ENCODE measurements around the gene SPAG9. TPM values are rescaled to one million over a fixed set of nuclear protein-coding genes. Genes with fewer than 3 reads are reported as not detected.

The SPAG9 gene
- total RNA-seq, 4 donors from 2014 or later: 85.2 to 110 (median 94.3) TPM

DNA sequence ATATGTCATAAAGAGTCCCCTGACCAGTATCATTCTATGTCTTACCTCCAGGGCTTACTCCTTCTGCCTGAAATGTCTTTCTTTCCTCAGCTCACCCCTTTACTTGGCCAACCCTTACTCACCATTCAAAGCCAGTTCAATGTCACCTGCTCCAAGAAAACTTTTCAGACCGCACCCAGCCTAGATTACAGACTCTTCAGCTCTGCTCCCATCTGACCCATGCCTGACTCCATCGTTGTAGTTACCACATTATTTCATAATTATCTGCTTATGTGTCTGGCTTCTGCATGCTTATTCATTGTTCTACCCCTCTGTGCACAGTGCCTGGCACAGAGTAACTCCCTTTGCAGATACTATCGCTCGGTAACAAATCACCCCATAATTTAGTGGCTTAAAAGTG is 192.0 kb downstream of the SPAG9 start:
- Histone ChIP-seq H3K9me3 (no peaks in the 10 kb centered on the region), H3K4me3 (no peak overlapping the region), H3K27ac (peak overlapping the region in 3 of 4 donors; percentile 96 to 99 (median 98)), H3K27me3 (no peaks in the 10 kb centered on the region), H3K4me1 (peaks cover 0 to 51% (median 9%) of the 10 kb centered on the region in 3 donors), H3K36me3 (no peaks in the 10 kb centered on the region)
- WGBS, 2 donors (ENCODE audit: low coverage in 1 of 2): 79 to 84% methylated on average over 4 of the region's 4 CpGs
- TF ChIP-seq, protein P1, sequence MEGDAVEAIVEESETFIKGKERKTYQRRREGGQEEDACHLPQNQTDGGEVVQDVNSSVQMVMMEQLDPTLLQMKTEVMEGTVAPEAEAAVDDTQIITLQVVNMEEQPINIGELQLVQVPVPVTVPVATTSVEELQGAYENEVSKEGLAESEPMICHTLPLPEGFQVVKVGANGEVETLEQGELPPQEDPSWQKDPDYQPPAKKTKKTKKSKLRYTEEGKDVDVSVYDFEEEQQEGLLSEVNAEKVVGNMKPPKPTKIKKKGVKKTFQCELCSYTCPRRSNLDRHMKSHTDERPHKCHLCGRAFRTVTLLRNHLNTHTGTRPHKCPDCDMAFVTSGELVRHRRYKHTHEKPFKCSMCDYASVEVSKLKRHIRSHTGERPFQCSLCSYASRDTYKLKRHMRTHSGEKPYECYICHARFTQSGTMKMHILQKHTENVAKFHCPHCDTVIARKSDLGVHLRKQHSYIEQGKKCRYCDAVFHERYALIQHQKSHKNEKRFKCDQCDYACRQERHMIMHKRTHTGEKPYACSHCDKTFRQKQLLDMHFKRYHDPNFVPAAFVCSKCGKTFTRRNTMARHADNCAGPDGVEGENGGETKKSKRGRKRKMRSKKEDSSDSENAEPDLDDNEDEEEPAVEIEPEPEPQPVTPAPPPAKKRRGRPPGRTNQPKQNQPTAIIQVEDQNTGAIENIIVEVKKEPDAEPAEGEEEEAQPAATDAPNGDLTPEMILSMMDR (IDR thresholded peaks at IDR 0.05): no peak
- TF ChIP-seq POLR2A (IDR thresholded peaks at IDR 0.05) (no peak), POLR2AphosphoS5 (IDR thresholded peaks at IDR 0.05) (no peak), EP300 (IDR thresholded peaks at IDR 0.05) (no peak)
- ATAC-seq: no peak

DNA sequence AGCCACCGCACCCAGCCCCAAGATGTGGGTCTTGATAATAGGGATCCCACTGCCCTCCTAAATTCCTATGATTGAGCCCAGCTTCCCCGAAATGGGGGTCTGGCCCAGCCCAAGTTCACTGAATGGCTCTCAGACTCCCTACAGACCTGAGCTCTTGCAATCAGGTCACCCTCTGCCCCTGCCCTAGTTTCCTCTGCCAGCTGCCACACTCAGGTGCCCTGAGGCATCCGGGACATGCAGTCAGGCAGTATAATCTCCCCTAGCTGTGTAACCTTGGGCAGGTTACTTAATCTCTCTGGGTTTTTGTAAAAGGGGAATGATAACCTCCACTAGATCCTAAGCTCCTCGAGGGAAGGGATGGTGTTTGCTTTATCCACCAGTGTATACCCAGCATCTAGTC is 193.4 kb downstream of the SPAG9 start:
- 67 to 100% methylated on average over 1 of the region's 4 CpGs for WGBS, 2 donors (ENCODE audit: low coverage in 1 of 2)
- ATAC-seq: no peak
- peaks cover 0 to 46% (median 9%) of the 10 kb centered on the region in 3 donors for H3K4me1 ChIP-seq

DNA sequence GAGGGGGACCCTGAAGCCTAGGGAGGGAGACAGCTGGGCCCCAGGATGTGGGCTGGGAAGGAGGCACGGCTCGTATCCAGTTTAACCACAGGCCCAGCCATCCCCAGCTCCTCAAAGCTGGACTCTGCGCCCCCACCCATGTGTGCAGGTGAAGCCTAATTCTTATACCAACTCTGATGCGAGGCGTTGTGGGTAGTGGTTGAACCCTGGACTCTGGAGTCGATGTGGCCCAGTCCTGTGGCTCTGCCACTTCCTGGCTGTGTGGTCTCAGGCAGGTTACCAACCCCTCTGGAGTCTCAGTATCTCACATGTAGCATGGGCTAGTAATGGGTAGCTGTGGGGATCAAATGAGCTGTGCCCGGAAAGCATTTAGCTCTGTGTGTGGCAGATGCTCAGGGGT is 194.1 kb downstream of the SPAG9 start:
- Histone ChIP-seq H3K27ac (no peak overlapping the region), H3K4me1 (peaks cover 0 to 41% (median 9%) of the 10 kb centered on the region in 3 donors), H3K9me3 (no peaks in the 10 kb centered on the region), H3K4me3 (no peak overlapping the region), H3K27me3 (no peaks in the 10 kb centered on the region), H3K36me3 (no peaks in the 10 kb centered on the region)
- WGBS, 2 donors (ENCODE audit: low coverage in 1 of 2): 80 to 100% methylated on average over 2 of the region's 7 CpGs
- no peak for ATAC-seq
- TF ChIP-seq POLR2AphosphoS5 (IDR thresholded peaks at IDR 0.05): no peak
- TF ChIP-seq, protein P1 (IDR thresholded peaks at IDR 0.05): no peak

More for the DNA sequence above, 193.4 kb downstream of the SPAG9 start:
- Histone ChIP-seq H3K27me3 (no peaks in the 10 kb centered on the region), H3K4me3 (no peak overlapping the region), H3K9me3 (no peaks in the 10 kb centered on the region), H3K36me3 (no peaks in the 10 kb centered on the region), H3K27ac (no peak overlapping the region)
- TF ChIP-seq POLR2A (IDR thresholded peaks at IDR 0.05) (no peak), EP300 (IDR thresholded peaks at IDR 0.05) (no peak), POLR2AphosphoS5 (IDR thresholded peaks at IDR 0.05) (no peak)
- TF ChIP-seq, protein P1 (IDR thresholded peaks at IDR 0.05): no peak

DNA sequence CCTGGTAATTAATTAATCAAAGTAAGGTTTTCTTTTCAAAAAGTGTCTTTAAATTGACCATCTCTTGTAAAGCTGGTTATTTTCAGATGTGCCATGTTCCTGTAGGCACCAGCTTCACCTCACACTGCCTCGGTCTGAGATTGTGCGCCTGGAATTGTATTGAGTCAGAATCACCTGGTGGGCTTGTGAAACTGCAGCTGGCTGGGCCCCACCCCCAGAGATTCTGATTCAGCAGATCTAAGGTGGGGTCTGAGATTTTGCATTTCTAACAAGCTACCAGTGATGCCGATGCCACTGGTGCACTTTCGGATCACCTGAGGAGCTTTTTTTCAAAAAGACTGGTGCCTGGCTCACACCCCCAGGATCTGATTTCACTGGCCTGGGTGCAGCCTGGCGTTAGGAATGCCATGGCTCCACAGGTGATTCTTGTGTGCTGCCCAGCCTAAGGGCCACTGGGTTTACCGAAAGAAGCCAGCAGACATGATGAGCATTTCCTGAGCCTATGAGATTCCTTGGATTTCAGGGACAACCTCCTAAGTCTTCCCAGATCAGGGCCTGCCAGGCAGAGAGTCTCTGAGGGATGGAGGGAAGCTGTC is 195.3 kb downstream of the SPAG9 start:
- TF ChIP-seq POLR2AphosphoS5 (IDR thresholded peaks at IDR 0.05): no peak
- TF ChIP-seq, protein P1 (IDR thresholded peaks at IDR 0.05): no peak
- TF ChIP-seq EP300 (IDR thresholded peaks at IDR 0.05): no peak
- no peak for TF ChIP-seq POLR2A (IDR thresholded peaks at IDR 0.05)
- Histone ChIP-seq H3K9me3 (no peaks in the 10 kb centered on the region), H3K36me3 (no peaks in the 10 kb centered on the region), H3K4me3 (no peak overlapping the region), H3K27ac (no peak overlapping the region), H3K4me1 (peaks cover 0 to 43% (median 4%) of the 10 kb centered on the region in 3 donors), H3K27me3 (no peaks in the 10 kb centered on the region)
- no peak for ATAC-seq
- 94 to 100% methylated on average over 2 of the region's 6 CpGs for WGBS, 2 donors (ENCODE audit: low coverage in 1 of 2)

DNA sequence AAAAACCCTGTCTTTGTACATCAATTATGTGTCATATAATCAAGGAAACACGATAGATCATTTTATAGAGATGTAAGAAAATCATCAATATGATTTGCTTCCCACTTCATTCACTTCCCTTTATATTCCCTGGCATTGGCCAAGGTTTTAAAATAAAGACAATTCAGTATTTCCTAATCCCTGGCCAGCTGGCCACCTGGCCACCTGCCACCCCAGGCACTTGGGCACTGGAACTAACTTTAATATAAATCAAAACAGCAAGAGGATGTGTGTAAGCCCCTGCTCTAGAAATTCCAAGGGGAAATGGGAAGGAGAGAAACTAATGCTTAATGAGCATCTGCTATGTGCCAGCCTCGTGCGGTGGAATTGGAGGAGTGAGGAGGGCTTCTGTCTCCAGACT is 195.9 kb downstream of the SPAG9 start:
- Histone ChIP-seq H3K4me1 (peaks cover 0 to 43% (median 4%) of the 10 kb centered on the region in 3 donors), H3K9me3 (no peaks in the 10 kb centered on the region), H3K36me3 (no peaks in the 10 kb centered on the region), H3K27ac (no peak overlapping the region), H3K27me3 (no peaks in the 10 kb centered on the region), H3K4me3 (no peak overlapping the region)
- WGBS, 2 donors (ENCODE audit: low coverage in 1 of 2): 65 to 94% methylated on average over 3 of the region's 3 CpGs
- ATAC-seq: no peak
- no peak for TF ChIP-seq POLR2A (IDR thresholded peaks at IDR 0.05)
